Renal cortical epithelial cell (primary cell): ENCODE data around the gene LRRC8B. TPM values are rescaled to one million over a fixed set of nuclear protein-coding genes. Genes with fewer than 3 reads are reported as not detected.

Experiments
- DNase-seq: peaks from one replicate; pipeline ENCODE4 v3.0.0-alpha.2; 2011; ENCODE audit warnings: low read depth
- total RNA-seq: library from RNA; depleted of rRNA; stranded (reverse); fragments of >200 nt; gene quantifications from 2 replicates; pipeline ENCODE4 v1.2.3, GENCODE V29; 2014

LRRC8B gene
- total RNA-seq, 1 donor from 2014 or later = 4.4 TPM

GRCh38 chr1:89547563-89548116 is 23.0 kb downstream of the LRRC8B start:
- peak; percentile 67 for DNase-seq

GRCh38 chr1:89548122-89548857 is 23.7 kb downstream of the LRRC8B start:
- DNase-seq = no peak

DNA sequence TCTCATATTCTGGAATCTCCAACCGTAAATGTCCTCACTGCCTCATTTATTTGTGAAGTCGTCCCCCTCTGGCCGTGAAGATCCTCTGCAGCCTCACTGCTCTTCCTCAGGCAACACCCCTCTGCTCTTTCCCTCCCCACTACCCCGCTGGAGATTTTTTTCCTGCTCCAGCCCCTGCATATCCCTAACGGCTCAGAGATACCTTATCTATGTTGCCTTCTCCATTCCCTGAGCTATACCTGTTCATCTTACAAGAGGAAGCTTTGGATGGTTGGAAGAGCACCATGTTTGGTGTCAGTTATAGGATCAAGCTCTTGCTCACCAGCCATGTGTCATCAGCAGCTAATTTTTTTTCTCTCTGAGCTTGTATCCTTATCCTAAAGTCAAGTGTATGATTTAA is 26.4 kb downstream of the LRRC8B start:
- DNase-seq = no peak

GRCh38 chr1:89552471-89553081 is 27.9 kb downstream of the LRRC8B start:
- peak; percentile 48 for DNase-seq

DNA sequence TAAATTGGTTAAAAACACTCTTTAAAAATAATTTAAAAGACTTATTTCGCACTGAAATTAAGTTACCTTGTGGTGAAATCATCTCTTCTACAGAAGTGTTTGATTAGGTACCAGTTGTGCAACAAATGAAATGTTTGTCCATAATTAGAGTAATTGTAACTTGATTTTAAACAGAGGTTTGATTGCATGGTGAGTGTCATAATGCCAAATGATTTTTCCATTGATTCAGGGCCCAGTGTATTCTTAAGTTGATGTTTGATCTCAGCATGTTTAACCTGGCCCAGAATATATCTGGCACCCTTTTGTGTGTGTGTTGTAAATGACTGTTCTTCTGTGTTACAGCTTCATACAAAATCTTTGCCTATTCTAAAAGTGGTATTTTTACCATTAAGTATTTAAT is 28.5 kb downstream of the LRRC8B start:
- no peak for DNase-seq

- DNase-seq = no peak
These were observed 30.9 kb downstream of the LRRC8B start for GRCh38 chr1:89555550-89555949.

GRCh38 chr1:89556726-89557444 is 32.3 kb downstream of the LRRC8B start:
- DNase-seq = no peak

GRCh38 chr1:89557445-89557825 is 32.8 kb downstream of the LRRC8B start:
- DNase-seq = no peak

DNA sequence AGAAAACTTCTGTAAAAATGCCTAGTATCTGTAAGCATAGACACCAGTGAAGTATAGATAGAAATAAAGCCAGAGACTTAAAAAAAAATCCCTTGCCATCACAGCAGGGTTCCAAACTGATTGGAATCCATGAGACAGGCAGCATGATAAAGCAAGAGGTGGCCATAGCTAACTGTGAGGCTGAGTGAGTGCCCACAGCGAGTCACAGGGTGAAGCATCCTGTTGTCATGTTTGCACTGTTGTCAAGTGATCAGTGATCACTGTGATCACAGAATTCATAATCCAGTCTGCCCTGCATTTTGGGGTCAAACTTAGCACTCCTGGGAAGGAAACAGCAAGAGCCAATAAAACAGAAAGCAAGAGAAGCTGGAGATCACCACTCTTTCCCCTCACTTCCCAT is 33.3 kb downstream of the LRRC8B start:
- no peak for DNase-seq

GRCh38 chr1:89563957-89564604 is 39.5 kb downstream of the LRRC8B start:
- DNase-seq = no peak

- no peak for DNase-seq
These were observed 40.9 kb downstream of the LRRC8B start for GRCh38 chr1:89565521-89565920.

- peak; percentile 56 for DNase-seq
These were observed 42.1 kb downstream of the LRRC8B start for GRCh38 chr1:89566761-89567174.

- no peak for DNase-seq
These were observed 43.2 kb downstream of the LRRC8B start for GRCh38 chr1:89567797-89568196.

DNA sequence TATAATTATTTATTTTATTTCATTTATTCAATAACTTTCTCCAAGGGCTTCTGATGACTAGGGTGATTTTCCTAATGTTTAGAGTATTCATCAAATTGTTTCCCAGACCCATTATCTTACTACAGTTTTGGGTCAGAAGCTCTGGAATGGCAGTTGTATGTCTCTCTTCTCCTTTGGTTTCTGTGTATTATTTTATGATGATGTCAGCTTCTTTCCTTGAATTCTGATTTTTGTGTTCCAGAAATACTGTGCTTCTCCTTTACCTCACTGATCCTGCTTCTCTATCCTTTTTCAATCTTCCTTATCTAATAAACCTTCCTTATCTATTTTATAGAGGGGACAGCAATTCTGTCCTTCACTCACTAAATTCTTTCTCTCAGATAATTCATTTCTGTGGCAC is 48.8 kb downstream of the LRRC8B start:
- no peak for DNase-seq

DNA sequence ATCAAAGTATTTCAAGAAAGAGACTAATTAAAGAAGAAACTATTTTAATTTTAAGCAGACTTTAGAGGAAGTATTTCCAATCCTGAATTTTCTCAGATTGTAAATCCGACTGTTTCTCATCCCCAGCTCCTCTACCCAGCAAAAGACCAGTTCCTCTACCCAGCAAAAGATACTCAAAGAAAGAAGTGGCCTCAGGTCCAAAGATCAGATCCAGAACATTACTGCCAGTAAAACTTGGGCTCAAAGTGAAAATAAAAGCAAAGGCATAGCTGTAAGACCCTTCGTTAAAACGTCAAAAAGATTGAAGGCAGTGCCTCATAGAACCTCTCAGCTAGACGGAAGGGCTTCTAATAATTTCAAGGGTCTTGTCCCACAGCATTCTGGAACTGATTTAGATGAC is 50.0 kb downstream of the LRRC8B start:
- no peak for DNase-seq

- DNase-seq = no peak
These were observed 50.6 kb downstream of the LRRC8B start for GRCh38 chr1:89575207-89575606.

GRCh38 chr1:89576013-89576412 is 51.4 kb downstream of the LRRC8B start:
- no peak for DNase-seq

DNA sequence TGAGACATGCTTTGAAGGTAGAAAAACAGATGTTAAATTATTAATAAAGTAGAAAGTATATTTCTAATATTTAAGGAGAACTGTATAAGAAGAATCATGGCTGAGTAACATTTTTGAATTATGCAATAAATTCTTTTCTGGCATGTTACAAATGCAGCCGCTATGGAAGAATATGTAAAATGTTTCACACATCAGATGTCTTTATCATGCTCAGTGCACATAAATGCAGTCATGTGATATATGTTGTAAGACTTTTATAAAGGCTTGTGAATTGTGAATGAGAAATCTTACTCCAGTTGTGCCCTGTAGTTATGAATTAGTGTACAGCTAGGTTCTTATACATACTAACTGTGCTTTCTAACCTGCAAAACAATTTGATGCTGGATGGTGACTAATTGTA is 53.5 kb downstream of the LRRC8B start:
- DNase-seq = no peak

- no peak for DNase-seq
These were observed 54.5 kb downstream of the LRRC8B start for GRCh38 chr1:89578946-89579684.

- DNase-seq = no peak
These were observed 55.4 kb downstream of the LRRC8B start for GRCh38 chr1:89580036-89580435.

DNA sequence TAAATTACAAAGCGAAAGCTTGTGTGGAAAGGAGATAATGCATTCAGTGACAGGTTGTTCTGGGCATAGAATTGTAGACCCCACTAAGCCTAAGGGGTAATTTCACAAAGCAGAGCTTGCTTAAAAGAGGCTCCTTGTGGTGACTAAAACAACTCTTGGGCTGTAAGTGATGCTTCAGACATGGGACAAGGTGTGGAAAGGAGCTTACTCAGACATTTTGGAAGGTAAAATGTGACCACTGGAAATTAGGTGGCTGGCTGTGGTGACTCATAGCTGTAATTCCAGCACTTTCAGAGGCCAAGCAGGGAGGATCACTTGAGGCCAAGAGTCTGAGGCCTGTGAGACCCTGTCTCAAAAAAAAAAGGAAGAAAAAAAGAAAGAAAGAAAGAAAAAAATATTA is 57.2 kb downstream of the LRRC8B start:
- DNase-seq = no peak

DNA sequence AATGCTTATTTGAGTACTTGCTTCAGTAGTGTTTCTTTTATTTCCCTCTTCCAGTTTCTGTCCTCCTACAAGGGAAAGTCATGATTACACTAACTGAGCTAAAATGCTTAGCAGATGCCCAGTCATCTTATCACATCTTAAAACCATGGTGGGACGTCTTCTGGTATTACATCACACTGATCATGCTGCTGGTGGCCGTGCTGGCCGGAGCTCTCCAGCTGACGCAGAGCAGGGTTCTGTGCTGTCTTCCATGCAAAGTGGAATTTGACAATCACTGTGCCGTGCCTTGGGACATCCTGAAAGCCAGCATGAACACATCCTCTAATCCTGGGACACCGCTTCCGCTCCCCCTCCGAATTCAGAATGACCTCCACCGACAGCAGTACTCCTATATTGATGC is 57.9 kb downstream of the LRRC8B start:
- no peak for DNase-seq
